H9 (cell line): ENCODE measurements around the gene POLR1C. TPM values are rescaled to one million over a fixed set of nuclear protein-coding genes. Genes with fewer than 3 reads are reported as not detected.

Experiments used
- DNase-seq: peaks from one replicate; pipeline ENCODE4 v3.0.0-alpha.2; 2017
- H2AFZ ChIP-seq: one replicate; pipeline ENCODE4 v1.6.1; 2013; ENCODE audit warnings: mild to moderate bottlenecking, low read length, control low read depth, moderate library complexity
- H2AK5ac ChIP-seq: 2 replicates; pipeline ENCODE4 v1.6.1; 2013; ENCODE audit warnings: low read length, control low read depth, mixed read lengths; ENCODE audit not compliant: insufficient read length
- H2BK120ac ChIP-seq: one replicate; pipeline ENCODE4 v1.6.1; 2013; ENCODE audit warnings: low read depth, mild to moderate bottlenecking, low read length, control low read depth, inconsistent platforms; ENCODE audit not compliant: poor library complexity, severe bottlenecking
- H2BK12ac ChIP-seq: 2 replicates; pipeline ENCODE4 v1.6.1; 2013; ENCODE audit warnings: low read length, control low read depth, mixed read lengths, low read depth; ENCODE audit not compliant: insufficient read length
- H2BK15ac ChIP-seq: 2 replicates; pipeline ENCODE4 v1.6.1; 2013; ENCODE audit warnings: low read depth, low read length, control low read depth
- H2BK20ac ChIP-seq: one replicate; pipeline ENCODE4 v1.6.1; 2013; ENCODE audit warnings: low read depth, mild to moderate bottlenecking, low read length, control low read depth, inconsistent platforms; ENCODE audit not compliant: poor library complexity, severe bottlenecking
- H2BK5ac ChIP-seq: 2 replicates; pipeline ENCODE4 v1.6.1; 2013; ENCODE audit warnings: low read length, control low read depth, mixed read lengths; ENCODE audit not compliant: insufficient read length
- H3K14ac ChIP-seq: 2 replicates; pipeline ENCODE4 v1.6.1; 2013; ENCODE audit warnings: low read length, control low read depth; ENCODE audit not compliant: insufficient read depth
- H3K18ac ChIP-seq: 2 replicates; pipeline ENCODE4 v1.6.1; 2013; ENCODE audit warnings: low read depth, mild to moderate bottlenecking, mixed read lengths, low read length, control low read depth; ENCODE audit not compliant: insufficient read length
- H3K23ac ChIP-seq: 2 replicates; pipeline ENCODE4 v1.6.1; 2013; ENCODE audit warnings: low read length, control low read depth, mixed read lengths, low read depth; ENCODE audit not compliant: insufficient read length
- H3K23me2 ChIP-seq: 2 replicates; pipeline ENCODE4 v1.6.1; 2013; ENCODE audit warnings: low read depth, mild to moderate bottlenecking, mixed read lengths, low read length, control low read depth; ENCODE audit not compliant: insufficient read length, poor library complexity, severe bottlenecking
- H3K27ac ChIP-seq: 2 replicates; pipeline ENCODE4 v1.5.1; 2013; ENCODE audit warnings: low read length, control low read depth, mixed read lengths, low read depth; ENCODE audit not compliant: insufficient read length
- H3K27me3 ChIP-seq: 2 replicates; pipeline ENCODE4 v1.6.1; 2013; ENCODE audit warnings: low read length, control low read depth, inconsistent platforms; ENCODE audit not compliant: insufficient read depth
- H3K4ac ChIP-seq: 2 replicates; pipeline ENCODE4 v1.6.1; 2013; ENCODE audit warnings: low read depth, mild to moderate bottlenecking, control low read depth, inconsistent platforms, low read length, moderate library complexity
- H3K4me1 ChIP-seq: 2 replicates; pipeline ENCODE4 v1.6.1; 2013; ENCODE audit warnings: low read length, control low read depth, inconsistent platforms; ENCODE audit not compliant: insufficient read depth
- H3K4me2 ChIP-seq: 2 replicates; pipeline ENCODE4 v1.6.1; 2013; ENCODE audit warnings: low read length, control low read depth, mixed read lengths; ENCODE audit not compliant: insufficient read length, insufficient read depth
- H3K56ac ChIP-seq: 2 replicates; pipeline ENCODE4 v1.6.1; 2013; ENCODE audit warnings: low read depth, mild to moderate bottlenecking, mixed read lengths, low read length, control low read depth; ENCODE audit not compliant: insufficient read length
- H3K79me1 ChIP-seq: 2 replicates; pipeline ENCODE4 v1.6.1; 2013; ENCODE audit warnings: low read depth, mild to moderate bottlenecking, moderate library complexity, low read length, control low read depth, inconsistent platforms; ENCODE audit not compliant: insufficient read depth, poor library complexity, severe bottlenecking
- H3K79me2 ChIP-seq: 2 replicates; pipeline ENCODE4 v1.6.1; 2013; ENCODE audit warnings: low read length, control low read depth, inconsistent platforms; ENCODE audit not compliant: insufficient read depth
- H3K9ac ChIP-seq: 2 replicates; pipeline ENCODE4 v1.6.1; 2013; ENCODE audit warnings: low read length, control low read depth, mixed read lengths; ENCODE audit not compliant: insufficient read length; ENCODE audit errors: extremely low read depth
- H3K9me3 ChIP-seq: one replicate; pipeline ENCODE4 v1.6.1; 2013; ENCODE audit warnings: low read depth, low read length, inconsistent platforms; ENCODE audit not compliant: control insufficient read depth
- H3T11ph ChIP-seq: one replicate; pipeline ENCODE4 v1.6.1; 2013; ENCODE audit warnings: mild to moderate bottlenecking, low read length, control low read depth, inconsistent platforms
- H4K20me1 ChIP-seq: one replicate; pipeline ENCODE4 v1.6.1; 2013; ENCODE audit not compliant: control insufficient read depth, insufficient read length, insufficient read depth
- H4K5ac ChIP-seq: 2 replicates; pipeline ENCODE4 v1.6.1; 2013; ENCODE audit warnings: low read depth, mild to moderate bottlenecking, mixed read lengths, low read length, control low read depth; ENCODE audit not compliant: insufficient read length
- H4K8ac ChIP-seq: replicated peaks from 2 replicates; pipeline ENCODE4 v1.6.1; 2013; ENCODE audit warnings: low read length, control low read depth, mixed read lengths, low read depth; ENCODE audit not compliant: insufficient read length
- H4K91ac ChIP-seq: 2 replicates; pipeline ENCODE4 v1.6.1; 2013; ENCODE audit warnings: low read depth, mild to moderate bottlenecking, moderate library complexity, mixed read lengths, low read length, control low read depth; ENCODE audit not compliant: insufficient read length
- H3K27ac Mint-ChIP-seq, 3 experiments: 2 replicates in 2 of 3; 3 replicates in 1 of 3; pipeline ENCODE4 v1.8.0; 2020 to 2021; ENCODE audit warnings: mixed read lengths in 3 of 3, mild to moderate bottlenecking in 1 of 3, moderate library complexity in 1 of 3
- H3K27me3 Mint-ChIP-seq: 2 replicates; pipeline ENCODE4 v1.8.0; 2021; ENCODE audit warnings: low read depth, mild to moderate bottlenecking, moderate library complexity, mixed read lengths
- H3K36me3 Mint-ChIP-seq, 3 experiments: 2 replicates in 2 of 3; 3 replicates in 1 of 3; pipeline ENCODE4 v1.8.0; 2020 to 2021; ENCODE audit warnings: low read depth in 3 of 3, mixed read lengths in 3 of 3; ENCODE audit not compliant: insufficient read depth in 1 of 3
- H3K4me1 Mint-ChIP-seq, 2 experiments: 2 replicates each; pipeline ENCODE4 v1.8.0; 2020; ENCODE audit warnings: mixed read lengths in 2 of 2
- H3K4me3 Mint-ChIP-seq, 2 experiments: 2 replicates in 1 of 2; 3 replicates in 1 of 2; pipeline ENCODE4 v1.8.0; 2020 to 2021; ENCODE audit warnings: mild to moderate bottlenecking in 2 of 2, mixed read lengths in 2 of 2, moderate library complexity in 1 of 2
- H3K9me3 Mint-ChIP-seq, 2 experiments: 2 replicates in 1 of 2; 3 replicates in 1 of 2; pipeline ENCODE4 v1.8.0; 2020; ENCODE audit warnings: mild to moderate bottlenecking in 2 of 2, mixed read lengths in 2 of 2, moderate library complexity in 1 of 2
- WGBS: extraction: QIAGEN DNeasy Blood & Tissue Kit; methylation state at CpG from one replicate; pipeline ENCODE4 v1.1.7; 2013; ENCODE audit warnings: missing lambda C conversion rate, low lambda C conversion rate, mixed read lengths; ENCODE audit not compliant: insufficient read length; ENCODE audit errors: extremely low coverage; 5-methylcytosine and 5-hydroxymethylcytosine counted together
- total RNA-seq: library from RNA; stranded (reverse); gene quantifications from 2 replicates; pipeline ENCODE4 v1.2.1, GENCODE V29; 2021
- TF ChIP-seq, protein P1 (sequence below): fragments of 200-600 bp; sonication (generic); conservative IDR thresholded peaks from 3 replicates; pipeline ENCODE4 v1.8.0; 2021; ENCODE audit warnings: antibody characterized with exemption, mild to moderate bottlenecking

Gene POLR1C
- total RNA-seq, 1 experiment from 2014 or later: 75.8 TPM

DNA sequence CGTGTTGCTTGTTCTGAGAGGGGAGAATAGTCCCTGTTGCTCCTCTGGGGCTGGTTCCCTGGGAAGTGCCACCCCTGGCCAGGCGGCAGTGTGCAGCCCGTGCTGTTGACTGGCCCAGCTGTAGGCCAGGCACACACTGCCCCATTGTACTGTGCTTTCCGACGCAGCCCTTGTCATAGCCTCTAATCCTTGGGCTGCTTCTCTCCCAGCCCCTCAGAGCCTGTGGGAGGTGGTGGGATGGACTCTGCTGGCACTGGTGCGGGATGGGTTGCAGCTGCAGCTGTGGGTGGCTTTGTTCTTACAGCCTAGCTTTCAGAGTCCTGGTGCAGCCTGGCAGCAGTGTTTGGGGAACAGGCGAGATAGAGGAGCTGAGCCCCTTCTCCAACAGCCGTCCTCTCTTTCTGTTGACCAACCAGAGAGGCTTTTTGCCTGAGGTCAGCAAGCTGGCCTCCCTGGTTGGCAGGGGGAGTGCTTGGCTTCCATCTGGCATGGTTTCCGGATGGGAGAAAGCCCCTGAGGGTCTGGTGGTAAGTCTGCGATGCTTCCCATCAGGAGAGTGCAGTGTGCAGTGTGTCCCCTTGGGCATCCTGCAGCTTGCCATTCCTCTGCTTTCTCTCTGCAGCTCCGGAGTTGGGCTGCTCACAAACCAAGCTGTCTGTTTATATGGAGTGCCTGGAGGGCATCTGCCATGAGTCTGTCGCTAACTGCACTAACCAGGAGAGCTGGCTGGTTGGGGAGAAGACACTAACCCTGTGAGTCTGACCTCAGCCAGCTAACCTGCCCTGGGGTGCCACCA is 27.4 kb upstream of the POLR1C start:
- Histone ChIP-seq H4K8ac (no peak overlapping the region), H3K9me3 (no peaks in the 10 kb centered on the region), H4K20me1 (no peaks in the 10 kb centered on the region), H2BK120ac (no peak overlapping the region), H2BK20ac (no peak overlapping the region), H3K23me2 (no peaks in the 10 kb centered on the region), H3T11ph (no peak overlapping the region), H3K18ac (no peak overlapping the region), H4K91ac (no peak overlapping the region), H3K23ac (no peak overlapping the region), H3K79me2 (peaks cover 5% of the 10 kb centered on the region; the same call in 1 of the 2 replicates), H3K4me2 (no peak overlapping the region), H2BK12ac (no peak overlapping the region), H3K79me1 (peaks cover 16% of the 10 kb centered on the region), H3K14ac (no peak overlapping the region; the same call in 1 of the 2 replicates), H2BK5ac (no peak overlapping the region), H3K27ac (no peak overlapping the region), H2BK15ac (no peak overlapping the region), H3K4me1 (peaks cover 3% of the 10 kb centered on the region; the same call in 1 of the 2 replicates), H2AK5ac (no peak overlapping the region), H3K9ac (no peak overlapping the region), H2AFZ (no peak overlapping the region), H3K4ac (no peak overlapping the region), H3K27me3 (no peaks in the 10 kb centered on the region), H4K5ac (no peak overlapping the region), H3K56ac (no peak overlapping the region)
- Mint-ChIP-seq H3K4me3 (peak overlapping the region in 1 of 2 experiments; percentile 48; a peak in 1 of 5 replicates), H3K27ac (peak overlapping the region; percentile 7 to 83 (median 78); a peak in 5 of 7 replicates), H3K36me3 (peaks cover 0 to 4% (median 0%) of the 10 kb centered on the region in 3 experiments; a peak in 3 of 7 replicates), H3K4me1 (peaks cover 18 to 23% of the 10 kb centered on the region in 2 experiments), H3K27me3 (no peaks in the 10 kb centered on the region), H3K9me3 (no peaks in the 10 kb centered on the region)
- no CpG with 5 or more reads among the region's 12 CpGs for WGBS
- DNase-seq: no peak
- TF ChIP-seq, protein P1, sequence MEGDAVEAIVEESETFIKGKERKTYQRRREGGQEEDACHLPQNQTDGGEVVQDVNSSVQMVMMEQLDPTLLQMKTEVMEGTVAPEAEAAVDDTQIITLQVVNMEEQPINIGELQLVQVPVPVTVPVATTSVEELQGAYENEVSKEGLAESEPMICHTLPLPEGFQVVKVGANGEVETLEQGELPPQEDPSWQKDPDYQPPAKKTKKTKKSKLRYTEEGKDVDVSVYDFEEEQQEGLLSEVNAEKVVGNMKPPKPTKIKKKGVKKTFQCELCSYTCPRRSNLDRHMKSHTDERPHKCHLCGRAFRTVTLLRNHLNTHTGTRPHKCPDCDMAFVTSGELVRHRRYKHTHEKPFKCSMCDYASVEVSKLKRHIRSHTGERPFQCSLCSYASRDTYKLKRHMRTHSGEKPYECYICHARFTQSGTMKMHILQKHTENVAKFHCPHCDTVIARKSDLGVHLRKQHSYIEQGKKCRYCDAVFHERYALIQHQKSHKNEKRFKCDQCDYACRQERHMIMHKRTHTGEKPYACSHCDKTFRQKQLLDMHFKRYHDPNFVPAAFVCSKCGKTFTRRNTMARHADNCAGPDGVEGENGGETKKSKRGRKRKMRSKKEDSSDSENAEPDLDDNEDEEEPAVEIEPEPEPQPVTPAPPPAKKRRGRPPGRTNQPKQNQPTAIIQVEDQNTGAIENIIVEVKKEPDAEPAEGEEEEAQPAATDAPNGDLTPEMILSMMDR: no peak
